HG03439 (cell line): Measurements from ENCODE around the gene CHMP4A.

Source experiments
- ATAC-seq: cut with Tn5 transposase; IDR thresholded peaks from one replicate; pipeline ENCODE4 v1.9.1; 2021; ENCODE audit warnings: mild to moderate bottlenecking, moderate library complexity; ENCODE audit not compliant: unreplicated experiment

The CHMP4A gene

DNA sequence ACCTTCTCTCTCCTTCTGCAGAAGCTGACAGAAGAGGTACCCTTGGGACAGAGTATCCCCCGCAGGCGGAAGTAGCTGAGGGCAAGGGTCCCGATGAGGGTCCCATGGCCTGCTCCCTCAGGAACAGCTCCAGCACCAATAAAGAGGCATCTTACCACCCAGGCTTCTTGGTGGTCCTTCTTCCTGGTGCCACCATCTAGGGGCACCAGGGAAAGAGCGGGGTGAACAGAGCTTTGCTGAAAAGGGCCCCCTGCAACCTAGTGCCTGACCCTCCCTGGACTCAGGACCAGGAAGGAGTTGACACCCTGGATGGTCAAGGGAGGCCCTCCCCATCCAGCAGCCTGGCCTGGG, 52.8 kb downstream of the CHMP4A start:
- no peak for ATAC-seq

DNA sequence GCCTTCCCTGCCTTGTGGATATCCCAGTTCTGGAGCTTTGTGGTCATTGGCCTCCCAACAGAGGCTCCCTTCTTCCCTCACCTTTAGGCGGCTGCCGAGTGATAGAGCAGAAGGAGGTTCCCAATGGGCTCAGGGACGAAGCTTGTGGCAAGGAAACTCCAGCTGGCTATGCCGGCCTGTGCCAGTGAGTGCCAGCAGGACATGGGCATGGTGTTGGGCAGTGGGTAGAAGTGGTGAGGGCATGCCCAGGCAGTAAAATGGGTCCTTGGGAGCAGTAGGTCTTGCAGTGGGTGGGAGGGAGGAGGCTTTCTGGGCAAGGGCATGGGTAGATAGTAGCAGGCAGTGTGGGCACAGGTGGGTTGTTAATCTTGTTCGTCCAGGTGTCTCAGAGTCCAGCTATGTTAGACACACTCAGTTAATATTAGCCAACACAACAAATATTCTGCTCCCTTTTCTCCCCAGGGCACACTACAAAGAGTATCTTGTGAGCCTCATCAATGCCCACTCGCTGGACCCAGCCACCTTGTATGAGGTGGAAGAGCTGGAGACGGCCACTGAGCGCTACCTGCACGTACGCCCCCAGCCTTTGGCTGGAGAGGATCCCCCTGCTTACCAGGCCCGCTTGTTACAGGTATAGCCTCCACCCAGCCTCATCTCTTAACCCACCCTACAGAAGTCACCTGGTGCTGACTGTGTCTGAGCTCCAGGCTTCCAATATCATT, 53.4 kb downstream of the CHMP4A start:
- ATAC-seq: no peak
